ENCODE results near the gene ZNF507.

The ZNF507 gene

GRCh38 chr19:32357720-32358119 lies 12.3 kb downstream of the ZNF507 start:
- no peak overlapping the region for H3K4me3 ChIP-seq (replicated peaks; ENCODE audit: low read depth, low read length)
- DNase-seq (ENCODE audit: low read depth) = no peak
- TF ChIP-seq CTCF (IDR thresholded peaks at IDR 0.05; ENCODE audit: low read length, missing control alignments) = peak; percentile 35

- H3K4me3 ChIP-seq (replicated peaks; ENCODE audit: low read depth, low read length) = no peak overlapping the region
- no peak for TF ChIP-seq CTCF (IDR thresholded peaks at IDR 0.05; ENCODE audit: low read length, missing control alignments)
- DNase-seq (ENCODE audit: low read depth) = no peak
Measured at GRCh38 chr19:32358321-32358720, 12.9 kb downstream of the ZNF507 start.

- DNase-seq (ENCODE audit: low read depth) = no peak
- TF ChIP-seq CTCF (IDR thresholded peaks at IDR 0.05; ENCODE audit: low read length, missing control alignments) = no peak
- no peak overlapping the region for H3K4me3 ChIP-seq (replicated peaks; ENCODE audit: low read depth, low read length)
Measured at GRCh38 chr19:32359581-32359980, 14.2 kb downstream of the ZNF507 start.

GRCh38 chr19:32361574-32362317 lies 16.3 kb downstream of the ZNF507 start:
- DNase-seq (ENCODE audit: low read depth) = no peak
- TF ChIP-seq CTCF (IDR thresholded peaks at IDR 0.05; ENCODE audit: low read length, missing control alignments) = no peak
- H3K4me3 ChIP-seq (replicated peaks; ENCODE audit: low read depth, low read length) = no peak overlapping the region

- H3K4me3 ChIP-seq (replicated peaks; ENCODE audit: low read depth, low read length) = no peak overlapping the region
- TF ChIP-seq CTCF (IDR thresholded peaks at IDR 0.05; ENCODE audit: low read length, missing control alignments) = no peak
- no peak for DNase-seq (ENCODE audit: low read depth)
Measured at GRCh38 chr19:32362318-32362691, 16.9 kb downstream of the ZNF507 start.

- DNase-seq (ENCODE audit: low read depth) = peak; percentile 61
- TF ChIP-seq CTCF (IDR thresholded peaks at IDR 0.05; ENCODE audit: low read length, missing control alignments) = no peak
- H3K4me3 ChIP-seq (replicated peaks; ENCODE audit: low read depth, low read length) = no peak overlapping the region
Measured at GRCh38 chr19:32363175-32363574, 17.8 kb downstream of the ZNF507 start.

GRCh38 chr19:32363632-32364031 lies 18.2 kb downstream of the ZNF507 start:
- TF ChIP-seq CTCF (IDR thresholded peaks at IDR 0.05; ENCODE audit: low read length, missing control alignments) = no peak
- DNase-seq (ENCODE audit: low read depth) = no peak
- H3K4me3 ChIP-seq (replicated peaks; ENCODE audit: low read depth, low read length) = no peak overlapping the region

Measured in fibroblast of pulmonary artery (primary cell).